ENCODE measurements around the gene BAAT.
"Not testable (repeated sequence)": the region's sequence is repeated elsewhere in the genome, so short reads cannot be mapped to it uniquely, and the experiment has no call there.

BAAT gene

DNA sequence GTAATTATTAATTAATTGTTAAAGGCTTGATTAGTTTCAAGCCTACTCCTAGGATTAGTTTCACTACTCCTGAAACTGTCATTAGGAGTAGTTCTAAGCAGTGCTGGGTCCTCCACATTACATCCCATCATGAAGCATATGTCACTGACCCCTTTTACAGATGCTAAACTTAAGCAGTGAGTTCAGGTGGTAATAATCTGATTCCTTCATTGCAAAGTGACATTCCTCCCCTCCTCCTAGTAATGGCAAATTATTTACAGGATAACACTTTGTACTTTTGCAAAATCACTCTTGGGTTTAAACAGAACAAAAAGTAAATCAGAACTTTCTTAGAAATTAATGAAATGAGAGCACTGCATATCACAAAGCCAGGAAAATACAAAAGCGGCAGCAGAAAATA is 52.4 kb downstream of the BAAT start:
- Histone ChIP-seq H3K36me3 (ENCODE audit: insufficient read depth, low read depth, low read length) (no peaks in the 10 kb centered on the region), H3K4me1 (ENCODE audit: insufficient read depth, low read length) (no peaks in the 10 kb centered on the region), H3K27ac (ENCODE audit: low read length) (no peak overlapping the region), H3K27me3 (ENCODE audit: insufficient read depth, low read length) (no peaks in the 10 kb centered on the region), H3K9ac (ENCODE audit: low read depth, low read length) (no peak overlapping the region), H3K9me3 (ENCODE audit: insufficient read depth, low read depth, low read length) (no peaks in the 10 kb centered on the region; the same call in 1 of the 2 replicates), H3K4me3 (ENCODE audit: low read length) (no peak overlapping the region)

GRCh38 chr9:101327422-101327909 is 57.3 kb downstream of the BAAT start:
- H3K27me3 ChIP-seq (ENCODE audit: insufficient read depth, low read length); H3K9me3 ChIP-seq (ENCODE audit: insufficient read depth, low read depth, low read length); H3K27ac ChIP-seq (ENCODE audit: low read length); H3K9ac ChIP-seq (ENCODE audit: low read depth, low read length); H3K4me1 ChIP-seq (ENCODE audit: insufficient read depth, low read length); H3K36me3 ChIP-seq (ENCODE audit: insufficient read depth, low read depth, low read length); H3K4me3 ChIP-seq (ENCODE audit: low read length): not testable (repeated sequence)

DNA sequence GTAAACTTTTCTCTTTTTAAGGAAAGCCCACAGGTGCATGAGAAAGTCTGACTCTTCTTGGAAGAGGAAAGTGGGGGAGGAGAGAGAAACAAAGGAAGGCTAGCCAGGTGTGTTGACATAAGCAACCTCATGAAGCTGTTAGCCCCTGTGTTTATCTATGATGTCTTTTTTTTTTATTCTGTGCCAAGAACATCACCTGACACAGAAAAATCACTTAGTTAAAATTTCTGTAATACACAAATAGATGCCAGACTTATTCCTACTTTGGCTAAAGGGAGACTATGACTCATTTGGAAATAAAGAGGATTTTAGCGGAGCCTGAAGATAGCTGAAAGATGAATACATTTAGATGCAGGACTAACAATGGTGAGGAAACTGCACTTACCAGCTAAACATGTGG is 58.3 kb downstream of the BAAT start:
- H3K27ac ChIP-seq (ENCODE audit: low read length): no peak overlapping the region
- H3K9ac ChIP-seq (ENCODE audit: low read depth, low read length): no peak overlapping the region
- no peaks in the 10 kb centered on the region for H3K36me3 ChIP-seq (ENCODE audit: insufficient read depth, low read depth, low read length)
- no peak overlapping the region for H3K4me3 ChIP-seq (ENCODE audit: low read length)
- no peaks in the 10 kb centered on the region for H3K27me3 ChIP-seq (ENCODE audit: insufficient read depth, low read length)
- peaks cover 7% of the 10 kb centered on the region; the same call in 1 of the 2 replicates for H3K4me1 ChIP-seq (ENCODE audit: insufficient read depth, low read length)
- no peaks in the 10 kb centered on the region; the same call in 1 of the 2 replicates for H3K9me3 ChIP-seq (ENCODE audit: insufficient read depth, low read depth, low read length)

DNA sequence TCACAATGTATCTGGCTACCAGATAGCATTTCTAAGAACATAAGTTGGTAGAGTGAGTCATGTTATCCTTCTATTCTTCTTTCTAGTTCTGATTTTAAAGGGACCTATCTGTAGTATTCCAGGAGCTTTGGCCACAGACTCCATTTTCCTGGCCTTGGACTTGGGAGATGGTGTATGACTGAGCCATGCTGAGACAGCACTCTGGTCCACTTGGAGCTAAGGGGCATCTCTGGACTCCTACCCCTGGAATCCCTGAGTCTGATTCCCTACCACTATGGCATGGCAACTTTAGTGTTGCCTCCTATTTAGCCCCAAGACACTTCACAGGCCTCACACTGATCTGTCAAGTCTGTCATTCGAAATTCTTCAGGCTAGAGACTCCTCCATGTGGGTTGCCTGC is 58.8 kb downstream of the BAAT start:
- Histone ChIP-seq H3K36me3 (ENCODE audit: insufficient read depth, low read depth, low read length) (no peaks in the 10 kb centered on the region), H3K27me3 (ENCODE audit: insufficient read depth, low read length) (no peaks in the 10 kb centered on the region), H3K9me3 (ENCODE audit: insufficient read depth, low read depth, low read length) (no peaks in the 10 kb centered on the region; the same call in 1 of the 2 replicates), H3K27ac (ENCODE audit: low read length) (no peak overlapping the region), H3K9ac (ENCODE audit: low read depth, low read length) (0 out of 2 replicates have a peak overlapping the region, but pooled peaks have one; percentile 33), H3K4me1 (ENCODE audit: insufficient read depth, low read length) (peaks cover 7% of the 10 kb centered on the region; the same call in 1 of the 2 replicates), H3K4me3 (ENCODE audit: low read length) (no peak overlapping the region)

GRCh38 chr9:101325053-101325452 is 59.8 kb downstream of the BAAT start:
- H3K27ac ChIP-seq (ENCODE audit: low read length): no peak overlapping the region
- no peaks in the 10 kb centered on the region; the same call in 1 of the 2 replicates for H3K9me3 ChIP-seq (ENCODE audit: insufficient read depth, low read depth, low read length)
- peaks cover 7% of the 10 kb centered on the region; the same call in 1 of the 2 replicates for H3K4me1 ChIP-seq (ENCODE audit: insufficient read depth, low read length)
- H3K4me3 ChIP-seq (ENCODE audit: low read length): no peak overlapping the region
- H3K27me3 ChIP-seq (ENCODE audit: insufficient read depth, low read length): no peaks in the 10 kb centered on the region
- no peak overlapping the region for H3K9ac ChIP-seq (ENCODE audit: low read depth, low read length)
- H3K36me3 ChIP-seq (ENCODE audit: insufficient read depth, low read depth, low read length): no peaks in the 10 kb centered on the region

DNA sequence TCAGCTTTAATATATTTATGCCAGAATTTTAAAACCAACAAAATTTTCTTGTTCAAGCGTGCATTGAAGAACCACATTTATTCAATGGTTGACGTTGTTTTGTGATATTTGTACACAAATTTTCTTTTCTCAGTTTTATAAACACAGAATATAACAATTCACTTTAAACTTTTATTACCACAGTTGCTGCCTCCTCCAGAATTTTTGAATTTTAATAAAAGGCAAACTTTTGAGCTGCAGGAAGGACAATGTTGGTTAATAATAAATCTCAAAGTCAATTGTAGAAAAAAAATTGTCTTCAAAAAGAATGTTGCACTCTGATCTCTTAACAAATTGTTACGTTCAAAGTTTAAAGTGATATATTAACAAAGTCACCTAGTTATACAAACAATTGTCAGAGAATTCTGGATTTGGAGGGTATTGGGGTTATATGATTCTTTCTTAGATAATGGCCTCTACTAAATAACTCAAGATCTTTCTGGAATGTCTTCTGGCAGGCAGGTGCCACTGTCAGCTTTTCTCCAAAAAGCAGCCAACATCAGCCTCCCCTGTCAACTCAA is 60.5 kb downstream of the BAAT start:
- Histone ChIP-seq H3K27me3 (ENCODE audit: insufficient read depth, low read length) (no peaks in the 10 kb centered on the region), H3K4me1 (ENCODE audit: insufficient read depth, low read length) (peaks cover 7% of the 10 kb centered on the region; the same call in 1 of the 2 replicates), H3K36me3 (ENCODE audit: insufficient read depth, low read depth, low read length) (no peaks in the 10 kb centered on the region), H3K9ac (ENCODE audit: low read depth, low read length) (no peak overlapping the region), H3K9me3 (ENCODE audit: insufficient read depth, low read depth, low read length) (no peaks in the 10 kb centered on the region; the same call in 1 of the 2 replicates), H3K27ac (ENCODE audit: low read length) (no peak overlapping the region), H3K4me3 (ENCODE audit: low read length) (no peak overlapping the region)

- Histone ChIP-seq H3K27me3 (ENCODE audit: insufficient read depth, low read length) (no peaks in the 10 kb centered on the region), H3K4me1 (ENCODE audit: insufficient read depth, low read length) (peaks cover 7% of the 10 kb centered on the region; the same call in 1 of the 2 replicates), H3K9ac (ENCODE audit: low read depth, low read length) (no peak overlapping the region), H3K4me3 (ENCODE audit: low read length) (no peak overlapping the region), H3K36me3 (ENCODE audit: insufficient read depth, low read depth, low read length) (no peaks in the 10 kb centered on the region), H3K9me3 (ENCODE audit: insufficient read depth, low read depth, low read length) (no peaks in the 10 kb centered on the region; the same call in 1 of the 2 replicates), H3K27ac (ENCODE audit: low read length) (no peak overlapping the region)
These were observed 61.7 kb downstream of the BAAT start for GRCh38 chr9:101323129-101323528.

DNA sequence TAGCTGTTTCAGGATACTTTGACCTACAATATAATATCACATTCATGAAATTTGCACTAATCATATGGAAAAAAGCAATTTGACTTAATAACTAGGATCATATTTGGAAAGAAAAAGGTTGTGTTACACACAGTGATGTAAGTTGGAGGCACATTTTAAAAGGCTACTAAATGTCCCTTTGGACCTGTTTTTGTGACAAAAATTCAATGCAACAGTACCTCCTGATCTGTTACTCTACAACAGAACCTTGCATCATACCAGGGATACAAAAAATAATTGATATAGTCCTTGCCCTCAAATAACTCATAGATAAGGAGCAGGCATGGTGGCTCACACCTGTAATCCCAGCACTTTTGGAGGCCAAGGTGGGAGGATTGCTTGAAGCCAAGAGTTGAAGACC is 67.1 kb downstream of the BAAT start:
- H3K27me3 ChIP-seq (ENCODE audit: insufficient read depth, low read length): no peaks in the 10 kb centered on the region
- H3K36me3 ChIP-seq (ENCODE audit: insufficient read depth, low read depth, low read length): no peaks in the 10 kb centered on the region
- no peak overlapping the region for H3K4me3 ChIP-seq (ENCODE audit: low read length)
- no peaks in the 10 kb centered on the region for H3K4me1 ChIP-seq (ENCODE audit: insufficient read depth, low read length)
- H3K27ac ChIP-seq (ENCODE audit: low read length): no peak overlapping the region
- H3K9me3 ChIP-seq (ENCODE audit: insufficient read depth, low read depth, low read length): no peaks in the 10 kb centered on the region
- no peak overlapping the region for H3K9ac ChIP-seq (ENCODE audit: low read depth, low read length)

DNA sequence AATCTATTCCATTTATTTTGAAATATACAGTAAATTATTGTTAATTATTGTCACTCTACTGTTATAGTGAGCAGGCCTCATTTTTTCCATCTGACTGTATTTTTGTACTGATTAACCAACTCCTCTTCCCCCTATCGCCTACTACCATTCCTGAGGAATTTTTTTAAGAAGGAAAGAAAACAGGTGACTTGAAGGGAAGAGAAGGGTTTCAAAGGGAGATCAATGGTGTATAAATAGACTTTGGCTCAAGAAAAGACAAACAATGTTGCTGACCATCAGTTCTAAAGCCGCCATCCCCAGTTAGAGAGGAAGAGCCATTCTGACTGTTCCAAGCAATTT is 69.7 kb downstream of the BAAT start:
- Histone ChIP-seq H3K27me3 (ENCODE audit: insufficient read depth, low read length) (no peaks in the 10 kb centered on the region), H3K9me3 (ENCODE audit: insufficient read depth, low read depth, low read length) (no peaks in the 10 kb centered on the region), H3K4me1 (ENCODE audit: insufficient read depth, low read length) (no peaks in the 10 kb centered on the region), H3K36me3 (ENCODE audit: insufficient read depth, low read depth, low read length) (no peaks in the 10 kb centered on the region), H3K4me3 (ENCODE audit: low read length) (no peak overlapping the region), H3K27ac (ENCODE audit: low read length) (no peak overlapping the region), H3K9ac (ENCODE audit: low read depth, low read length) (no peak overlapping the region)

- Histone ChIP-seq H3K36me3 (ENCODE audit: insufficient read depth, low read depth, low read length) (no peaks in the 10 kb centered on the region), H3K27me3 (ENCODE audit: insufficient read depth, low read length) (no peaks in the 10 kb centered on the region), H3K27ac (ENCODE audit: low read length) (no peak overlapping the region), H3K4me3 (ENCODE audit: low read length) (no peak overlapping the region), H3K9ac (ENCODE audit: low read depth, low read length) (no peak overlapping the region), H3K4me1 (ENCODE audit: insufficient read depth, low read length) (no peaks in the 10 kb centered on the region), H3K9me3 (ENCODE audit: insufficient read depth, low read depth, low read length) (no peaks in the 10 kb centered on the region)
These were observed 72.1 kb downstream of the BAAT start for GRCh38 chr9:101312661-101313060.

DNA sequence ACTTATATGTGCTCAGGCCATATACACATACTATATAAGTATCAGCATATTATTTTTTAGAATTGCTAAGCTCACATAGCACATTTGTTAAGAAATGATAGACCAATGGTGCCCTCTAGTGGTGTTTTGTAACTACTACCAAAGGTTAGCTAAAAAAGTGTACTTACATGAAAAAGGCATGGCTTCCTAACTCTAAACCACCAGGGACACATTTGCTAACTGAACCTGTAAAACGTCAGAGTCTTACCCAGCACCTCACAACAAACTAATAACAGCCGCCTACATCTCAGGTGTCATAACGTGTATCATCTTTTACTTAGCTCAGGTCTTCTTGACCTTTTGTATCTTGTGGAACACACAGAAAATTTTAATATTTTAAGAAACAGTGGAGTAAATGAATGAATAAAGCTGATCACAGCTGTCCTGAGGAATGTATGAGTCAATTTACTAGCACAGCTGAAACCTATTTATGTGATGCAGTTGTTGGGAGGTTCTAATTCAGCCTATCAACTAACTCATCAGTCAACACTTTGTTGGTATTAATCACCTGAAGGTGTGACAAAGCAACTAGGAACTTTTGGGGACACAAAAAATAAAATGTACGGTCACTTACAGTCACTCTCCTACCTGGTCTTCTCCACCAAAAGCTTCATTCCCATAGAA is 72.9 kb downstream of the BAAT start:
- Histone ChIP-seq H3K27me3 (ENCODE audit: insufficient read depth, low read length) (no peaks in the 10 kb centered on the region), H3K4me1 (ENCODE audit: insufficient read depth, low read length) (no peaks in the 10 kb centered on the region), H3K36me3 (ENCODE audit: insufficient read depth, low read depth, low read length) (no peaks in the 10 kb centered on the region), H3K4me3 (ENCODE audit: low read length) (no peak overlapping the region), H3K9me3 (ENCODE audit: insufficient read depth, low read depth, low read length) (no peaks in the 10 kb centered on the region), H3K27ac (ENCODE audit: low read length) (no peak overlapping the region), H3K9ac (ENCODE audit: low read depth, low read length) (no peak overlapping the region)

DNA sequence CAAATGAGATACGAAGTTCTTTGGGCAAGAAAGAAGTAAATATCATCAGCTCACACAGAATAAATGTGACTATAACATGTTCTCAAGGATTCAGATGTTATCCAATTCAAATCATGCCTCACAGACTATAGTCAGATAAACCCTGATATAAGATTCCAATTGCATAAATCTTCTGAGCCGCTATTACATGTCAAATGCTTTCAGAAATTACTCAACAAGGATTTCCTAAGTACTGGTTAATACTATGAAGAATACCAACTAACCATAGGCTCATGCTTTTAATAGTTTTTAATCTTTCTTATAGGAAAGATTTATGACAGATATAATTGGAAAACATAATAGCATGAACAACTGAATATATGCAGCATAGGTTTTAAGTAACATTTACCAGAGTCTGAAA is 73.6 kb downstream of the BAAT start:
- no peaks in the 10 kb centered on the region for H3K36me3 ChIP-seq (ENCODE audit: insufficient read depth, low read depth, low read length)
- no peak overlapping the region for H3K27ac ChIP-seq (ENCODE audit: low read length)
- H3K9me3 ChIP-seq (ENCODE audit: insufficient read depth, low read depth, low read length): no peaks in the 10 kb centered on the region
- no peak overlapping the region for H3K4me3 ChIP-seq (ENCODE audit: low read length)
- no peak overlapping the region for H3K9ac ChIP-seq (ENCODE audit: low read depth, low read length)
- no peaks in the 10 kb centered on the region for H3K4me1 ChIP-seq (ENCODE audit: insufficient read depth, low read length)
- H3K27me3 ChIP-seq (ENCODE audit: insufficient read depth, low read length): no peaks in the 10 kb centered on the region
